A673 (cell line): ENCODE measurements around the gene COX6A2.

Experiments
- EZH2 ChIP-seq: fragments of 200-600 bp; sonication (generic); IDR thresholded peaks from 2 replicates; pipeline ENCODE4 v1.6.1; 2017; ENCODE audit warnings: borderline replicate concordance, low read depth, mild to moderate bottlenecking, mixed read lengths, antibody characterized with exemption, low read length; ENCODE audit not compliant: poor library complexity, severe bottlenecking
- TF ChIP-seq, protein P1 (sequence below): fragments of 300-800, 200-600 bp; sonication (generic); conservative IDR thresholded peaks from 2 replicates; pipeline ENCODE4 v1.5.1; 2017; ENCODE audit warnings: low read depth, mild to moderate bottlenecking, antibody characterized with exemption, low read length, moderate library complexity, mixed read lengths

DNA sequence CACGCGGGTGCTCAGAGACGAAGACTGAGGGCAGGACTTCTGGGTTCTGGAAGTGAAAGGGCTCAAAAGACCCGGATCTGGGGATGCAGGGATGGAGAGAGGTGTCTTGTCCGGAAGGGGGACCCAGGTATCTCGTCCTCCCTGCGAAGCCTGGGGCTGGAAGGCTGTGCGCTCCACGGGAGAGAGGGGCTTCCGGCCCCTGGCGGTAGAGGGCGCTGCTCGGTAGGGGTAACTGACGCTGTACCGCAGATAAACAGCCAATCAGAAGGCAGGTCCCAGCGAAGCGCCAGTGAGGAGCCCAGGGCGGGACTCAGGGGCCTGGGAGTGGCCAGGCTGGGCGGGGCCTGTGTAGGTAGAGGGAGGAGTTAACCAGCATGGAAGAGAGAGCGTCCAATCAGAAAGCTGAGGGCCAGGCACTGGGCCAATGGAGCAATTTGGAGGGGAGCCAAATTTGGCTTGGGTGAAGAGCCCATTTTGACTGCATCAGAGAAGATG, 44.6 kb upstream of the COX6A2 start:
- TF ChIP-seq, protein P1, sequence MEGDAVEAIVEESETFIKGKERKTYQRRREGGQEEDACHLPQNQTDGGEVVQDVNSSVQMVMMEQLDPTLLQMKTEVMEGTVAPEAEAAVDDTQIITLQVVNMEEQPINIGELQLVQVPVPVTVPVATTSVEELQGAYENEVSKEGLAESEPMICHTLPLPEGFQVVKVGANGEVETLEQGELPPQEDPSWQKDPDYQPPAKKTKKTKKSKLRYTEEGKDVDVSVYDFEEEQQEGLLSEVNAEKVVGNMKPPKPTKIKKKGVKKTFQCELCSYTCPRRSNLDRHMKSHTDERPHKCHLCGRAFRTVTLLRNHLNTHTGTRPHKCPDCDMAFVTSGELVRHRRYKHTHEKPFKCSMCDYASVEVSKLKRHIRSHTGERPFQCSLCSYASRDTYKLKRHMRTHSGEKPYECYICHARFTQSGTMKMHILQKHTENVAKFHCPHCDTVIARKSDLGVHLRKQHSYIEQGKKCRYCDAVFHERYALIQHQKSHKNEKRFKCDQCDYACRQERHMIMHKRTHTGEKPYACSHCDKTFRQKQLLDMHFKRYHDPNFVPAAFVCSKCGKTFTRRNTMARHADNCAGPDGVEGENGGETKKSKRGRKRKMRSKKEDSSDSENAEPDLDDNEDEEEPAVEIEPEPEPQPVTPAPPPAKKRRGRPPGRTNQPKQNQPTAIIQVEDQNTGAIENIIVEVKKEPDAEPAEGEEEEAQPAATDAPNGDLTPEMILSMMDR, result peak; percentile 75
- TF ChIP-seq EZH2, result no peak
